ENCODE results near the gene TTBK1.
"Not testable (repeated sequence)": the region's sequence is repeated elsewhere in the genome, so short reads cannot be mapped to it uniquely, and the experiment has no call there.

The TTBK1 gene

DNA sequence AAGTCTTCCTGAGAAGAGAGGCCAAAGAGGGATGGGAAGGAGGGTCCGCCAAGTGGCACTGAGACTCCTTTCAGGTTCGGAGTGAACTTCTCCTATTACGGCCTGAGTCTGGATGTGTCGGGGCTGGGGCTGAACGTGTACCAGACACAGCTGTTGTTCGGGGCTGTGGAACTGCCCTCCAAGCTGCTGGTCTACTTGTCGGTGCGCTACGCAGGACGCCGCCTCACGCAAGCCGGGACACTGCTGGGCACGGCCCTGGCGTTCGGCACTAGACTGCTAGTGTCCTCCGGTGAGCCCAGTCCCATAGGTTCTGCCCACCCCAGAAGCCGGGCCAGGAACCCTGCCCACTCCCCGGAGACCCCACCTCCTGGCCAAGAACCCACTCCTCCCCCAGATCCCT is 58.8 kb downstream of the TTBK1 start:
- DNase-seq (ENCODE audit: low read depth in 1 of 2, low spot score in 1 of 2) = no peak

- DNase-seq (ENCODE audit: low read depth in 1 of 2, low spot score in 1 of 2) = not testable (repeated sequence)
Observed at GRCh38 chr6:43303006-43303405, 59.7 kb downstream of the TTBK1 start.

DNA sequence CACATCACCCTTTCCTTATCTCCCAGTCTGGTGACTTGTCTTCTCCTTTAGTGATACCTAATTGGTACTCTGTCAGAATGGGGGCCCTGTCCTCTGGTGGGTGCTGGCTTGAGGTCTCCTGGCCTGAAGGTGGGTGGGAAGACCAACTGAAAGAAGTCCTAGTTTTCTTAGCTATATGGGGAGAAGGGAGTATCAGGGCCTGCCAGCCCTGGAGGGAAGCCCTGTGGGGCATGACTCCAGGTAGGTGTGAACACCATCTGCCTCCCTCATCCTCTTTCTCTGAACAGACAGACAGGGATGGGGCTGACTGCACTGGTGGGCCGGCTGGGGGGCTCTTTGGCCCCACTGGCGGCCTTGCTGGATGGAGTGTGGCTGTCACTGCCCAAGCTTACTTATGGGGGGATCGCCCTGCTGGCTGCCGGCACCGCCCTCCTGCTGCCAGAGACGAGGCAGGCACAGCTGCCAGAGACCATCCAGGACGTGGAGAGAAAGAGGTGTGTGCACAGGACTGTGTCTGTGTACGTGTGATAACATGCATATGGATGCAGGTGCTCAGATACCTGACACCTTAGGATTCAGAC is 60.6 kb downstream of the TTBK1 start:
- DNase-seq (ENCODE audit: low read depth in 1 of 2, low spot score in 1 of 2) = no peak

- DNase-seq (ENCODE audit: low read depth in 1 of 2, low spot score in 1 of 2) = no peak
Observed at GRCh38 chr6:43304361-43304760, 61.1 kb downstream of the TTBK1 start.

- no peak for DNase-seq (ENCODE audit: low read depth in 1 of 2, low spot score in 1 of 2)
Observed at GRCh38 chr6:43304882-43305281, 61.6 kb downstream of the TTBK1 start.

GRCh38 chr6:43306086-43306485 is 62.8 kb downstream of the TTBK1 start:
- no peak for DNase-seq (ENCODE audit: low read depth in 1 of 2, low spot score in 1 of 2)

DNA sequence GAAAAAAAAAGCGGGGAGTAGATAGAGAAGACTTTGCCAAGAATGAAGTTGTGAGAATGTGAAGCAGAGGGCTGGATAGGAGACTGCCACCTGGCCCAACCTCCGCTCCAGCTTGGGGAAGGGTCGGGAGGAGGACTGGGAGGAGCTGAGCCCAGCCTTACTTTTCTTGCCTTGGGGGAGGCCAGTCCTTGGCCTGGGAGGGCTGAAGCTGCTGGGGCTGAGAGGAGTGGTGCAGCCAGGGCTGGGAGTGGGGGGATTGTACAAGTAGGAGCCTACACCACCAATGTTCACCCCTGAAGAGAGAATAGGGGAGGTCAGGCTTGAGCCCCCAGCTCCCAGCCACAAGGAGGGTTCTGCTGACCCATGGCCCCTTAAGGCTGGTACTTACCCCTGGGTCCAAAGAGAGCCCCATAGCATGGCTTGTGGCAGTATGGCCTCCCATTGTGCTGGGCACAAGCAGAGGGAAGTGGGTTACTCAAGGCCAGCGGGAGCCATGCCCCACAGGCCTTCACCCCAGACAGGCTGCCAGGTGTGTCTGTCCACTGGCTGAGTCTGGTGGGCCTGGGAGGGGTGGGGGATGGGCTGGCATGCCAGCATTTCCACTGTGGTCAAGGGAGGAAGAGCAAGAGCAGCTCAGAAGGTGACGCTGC is 64.3 kb downstream of the TTBK1 start:
- no peak for DNase-seq (ENCODE audit: low read depth in 1 of 2, low spot score in 1 of 2)

DNA sequence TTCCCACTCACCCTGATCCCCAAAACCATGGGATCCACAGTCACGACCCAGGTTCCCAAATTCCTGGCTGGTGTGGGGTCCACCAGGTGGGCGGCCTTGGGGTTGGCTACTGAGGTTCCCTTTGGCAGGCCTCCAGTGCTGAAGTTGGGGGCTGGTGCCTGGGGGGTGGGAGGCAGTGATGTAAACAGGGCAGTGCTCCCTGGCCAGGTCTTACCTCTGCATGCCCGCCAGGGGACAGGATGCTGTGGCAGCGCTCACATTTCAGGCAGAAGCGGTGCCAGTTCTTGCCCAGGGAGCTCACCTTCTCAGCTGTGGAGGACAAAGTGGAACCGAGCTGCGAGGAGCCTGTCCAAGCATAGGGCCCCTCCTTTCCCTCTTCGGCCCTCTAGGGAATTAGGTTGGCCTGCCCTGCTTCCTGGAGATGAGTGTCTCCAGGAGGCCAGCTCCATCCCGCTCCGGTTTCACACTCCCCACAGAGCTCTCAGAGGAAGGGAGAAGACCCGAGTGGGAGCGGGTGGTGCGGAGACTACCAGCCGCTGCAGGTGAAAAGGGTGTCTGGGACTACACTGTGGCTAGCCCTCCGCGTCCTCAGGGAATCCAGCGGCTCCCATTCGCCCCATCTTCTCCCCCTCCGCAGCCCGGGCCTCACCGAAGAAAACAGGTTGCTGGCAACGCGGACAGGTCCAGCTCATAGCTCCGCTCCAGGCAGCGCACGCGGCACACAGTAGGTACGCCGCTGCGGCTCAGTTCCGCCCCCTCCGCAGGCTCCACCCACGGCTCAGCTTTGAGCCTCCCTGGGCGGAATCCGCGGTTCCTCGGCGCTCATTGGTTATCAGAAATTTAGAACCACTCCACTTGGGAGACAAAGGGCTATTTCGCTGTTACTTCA is 65.1 kb downstream of the TTBK1 start, which contains the start of gene CRIP3:
Gene CRIP3, minus strand, starts transcription at position 726 of the 889 bp plus-strand sequence. Its CDS starts 34 bp downstream, at position 692.
- DNase-seq (ENCODE audit: low read depth in 1 of 2, low spot score in 1 of 2) = peak; percentile 6 to 25

- no peak for DNase-seq (ENCODE audit: low read depth in 1 of 2, low spot score in 1 of 2)
Observed at GRCh38 chr6:43308990-43309477, 65.8 kb downstream of the TTBK1 start.

GRCh38 chr6:43310134-43310533 is 66.9 kb downstream of the TTBK1 start:
- DNase-seq (ENCODE audit: low read depth in 1 of 2, low spot score in 1 of 2) = no peak

- no peak for DNase-seq (ENCODE audit: low read depth in 1 of 2, low spot score in 1 of 2)
Observed at GRCh38 chr6:43310624-43311023, 67.3 kb downstream of the TTBK1 start.

DNA sequence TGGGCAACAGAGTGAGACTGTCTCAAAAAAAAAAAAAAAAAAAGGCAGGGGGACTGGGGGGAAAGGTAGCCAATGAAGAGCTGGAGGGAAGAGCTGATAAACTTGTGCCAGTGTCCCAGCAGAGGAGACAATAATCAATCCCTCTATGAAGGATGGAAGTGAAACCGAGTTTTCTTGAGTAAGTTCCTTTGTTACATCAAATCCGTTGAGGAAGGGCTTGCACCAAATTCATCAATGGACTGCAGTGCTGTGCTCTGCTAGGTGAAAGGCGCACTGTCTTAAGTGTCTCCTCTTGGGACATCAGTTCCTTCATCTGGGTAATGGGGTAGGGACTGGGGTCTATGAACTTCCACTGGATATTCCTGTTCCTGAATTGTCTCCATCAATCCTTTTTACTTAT is 68.4 kb downstream of the TTBK1 start:
- no peak for DNase-seq (ENCODE audit: low read depth in 1 of 2, low spot score in 1 of 2)

DNA sequence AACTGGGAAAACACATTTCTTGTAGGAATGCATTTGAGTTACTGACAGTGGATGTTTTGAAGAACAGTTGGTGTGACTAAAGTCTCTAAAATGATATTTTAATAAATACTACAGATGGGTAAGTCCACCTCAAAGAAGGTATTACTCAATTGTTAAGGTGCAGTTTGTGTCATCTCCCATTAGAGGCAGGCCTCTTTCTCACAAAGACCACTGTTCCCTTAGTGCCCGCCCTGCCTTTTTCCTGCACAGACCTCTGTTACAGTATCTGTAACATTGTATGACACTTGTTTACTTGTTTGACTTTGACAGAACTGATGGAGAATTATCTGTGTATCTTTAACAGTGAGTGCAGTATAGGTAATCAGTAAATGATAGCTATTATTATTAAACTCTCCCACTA is 70.5 kb downstream of the TTBK1 start:
- no peak for DNase-seq (ENCODE audit: low read depth in 1 of 2, low spot score in 1 of 2)

- no peak for DNase-seq (ENCODE audit: low read depth in 1 of 2, low spot score in 1 of 2)
Observed at GRCh38 chr6:43318011-43318410, 74.7 kb downstream of the TTBK1 start.

DNA sequence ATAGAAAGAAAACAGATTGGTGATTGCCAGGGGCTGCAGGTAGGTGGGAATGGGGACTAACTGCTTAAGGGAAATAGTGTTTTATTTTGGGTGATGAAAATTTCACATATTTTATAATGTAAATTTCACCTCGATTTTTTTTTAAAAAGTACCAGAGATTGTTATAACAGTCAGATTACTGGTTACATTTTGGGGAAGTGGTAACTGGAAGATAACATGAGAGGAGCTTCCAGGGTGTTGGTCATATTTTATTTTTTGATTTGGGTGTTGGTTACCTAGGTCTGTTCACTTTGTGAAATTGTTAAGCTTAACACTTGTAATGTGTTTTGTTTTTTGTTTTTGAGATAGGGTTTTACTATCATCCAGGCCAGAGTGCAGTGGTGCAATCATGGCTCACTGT is 82.6 kb downstream of the TTBK1 start:
- no peak for DNase-seq (ENCODE audit: low read depth in 1 of 2, low spot score in 1 of 2)

GRCh38 chr6:43328528-43328927 is 85.2 kb downstream of the TTBK1 start:
- DNase-seq (ENCODE audit: low read depth in 1 of 2, low spot score in 1 of 2) = no peak

DNA sequence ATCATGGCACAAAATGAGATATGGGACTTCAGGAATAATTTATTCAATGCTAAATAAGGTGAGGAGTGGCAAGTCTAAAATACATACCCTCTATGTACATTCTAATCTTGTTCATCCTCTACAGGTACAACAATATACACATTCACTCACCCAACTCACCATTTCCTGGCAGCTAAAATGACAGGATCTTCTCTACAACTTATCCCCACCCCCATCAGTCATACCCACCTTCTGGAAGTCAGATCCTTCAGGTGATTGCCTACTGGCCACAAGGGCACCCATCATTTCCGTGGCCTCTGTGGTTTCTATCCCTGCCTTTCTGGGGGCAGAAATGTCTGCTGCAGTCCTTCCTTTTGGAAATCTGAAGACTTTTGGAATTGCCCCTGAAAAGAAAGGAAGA is 88.2 kb downstream of the TTBK1 start:
- no peak for DNase-seq (ENCODE audit: low read depth in 1 of 2, low spot score in 1 of 2)

DNA sequence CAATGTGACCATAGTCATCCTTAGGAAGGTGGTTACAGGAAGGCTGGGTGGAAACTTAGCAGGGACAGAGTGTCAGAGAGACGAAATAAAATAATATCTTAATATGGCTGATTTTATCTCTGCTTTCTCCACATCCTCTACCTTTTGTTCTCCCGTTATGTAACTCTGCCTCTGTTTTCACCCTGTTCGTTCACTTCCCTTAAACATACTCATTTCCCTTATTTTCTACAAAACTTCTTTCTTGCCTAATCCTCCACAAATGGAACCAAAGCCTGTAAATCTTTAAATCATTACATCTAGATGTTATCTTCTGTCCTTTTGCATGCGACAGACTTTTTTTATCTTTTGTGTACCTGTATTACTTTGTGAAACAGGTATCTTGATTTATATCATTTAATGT is 88.6 kb downstream of the TTBK1 start:
- no peak for DNase-seq (ENCODE audit: low read depth in 1 of 2, low spot score in 1 of 2)

DNA sequence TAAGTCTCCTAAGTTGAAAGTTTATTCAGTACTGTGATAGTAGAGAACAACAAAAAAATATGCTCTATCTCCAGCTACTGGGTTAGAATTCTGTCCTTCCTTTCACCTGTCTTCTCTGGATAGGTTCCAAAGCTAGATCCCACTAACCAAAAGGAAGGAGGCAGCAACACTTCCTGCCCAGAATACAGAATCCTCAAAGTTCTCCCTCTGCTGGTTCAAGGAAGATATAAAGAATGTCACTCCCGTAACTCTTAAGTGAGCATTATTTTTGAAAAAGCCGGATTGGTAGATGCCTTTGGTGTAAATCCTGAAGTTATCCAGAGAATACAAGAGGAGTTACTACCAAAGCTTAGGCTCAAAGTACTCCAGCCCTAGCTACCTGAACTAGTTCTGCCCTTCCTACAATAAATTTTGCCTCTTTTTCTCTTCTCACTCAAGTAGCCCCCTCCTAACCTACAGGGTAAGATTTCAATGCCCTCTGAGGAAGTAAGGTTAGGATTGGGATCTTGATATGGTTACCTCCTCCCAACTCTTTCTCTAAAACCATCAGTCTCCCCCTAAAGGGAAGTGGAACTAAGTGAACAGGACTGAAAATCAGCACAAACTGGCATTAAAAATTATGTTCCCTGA is 91.3 kb downstream of the TTBK1 start:
- no peak for DNase-seq (ENCODE audit: low read depth in 1 of 2, low spot score in 1 of 2)

DNA sequence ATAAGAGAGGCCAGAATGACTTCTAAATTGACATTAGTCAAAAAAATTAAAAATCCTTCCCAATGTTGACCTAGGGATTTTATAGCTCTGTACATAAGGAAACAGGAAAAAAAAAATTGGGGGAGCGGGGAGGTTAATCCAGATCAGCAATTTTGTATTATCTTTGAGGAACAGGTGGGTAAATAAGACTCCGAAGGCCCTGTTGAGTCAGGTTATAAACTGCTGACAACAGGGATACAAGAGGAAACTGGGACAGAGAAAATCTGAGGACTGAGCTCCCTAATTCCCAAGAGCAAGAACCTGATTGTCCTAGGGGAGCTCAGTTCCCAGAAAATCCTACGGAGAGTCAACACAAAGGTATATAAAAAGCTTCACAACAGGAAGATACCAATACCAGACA is 92.2 kb downstream of the TTBK1 start:
- DNase-seq (ENCODE audit: low read depth in 1 of 2, low spot score in 1 of 2) = no peak

- DNase-seq (ENCODE audit: low read depth in 1 of 2, low spot score in 1 of 2) = no peak
Observed at GRCh38 chr6:43336382-43336781, 93.1 kb downstream of the TTBK1 start.
